ENCODE measurements around the gene DBR1. TPM values are rescaled to one million over a fixed set of nuclear protein-coding genes. Genes with fewer than 3 reads are reported as not detected.

The DBR1 gene
- polyA plus RNA-seq, 3 donors = 19.9 to 23.1 (median 21.4) TPM

Other genes with a start within 250 kb of the DBR1 start
- 1 to 10 TPM; 1.0 to 1.8 (median 1.5) TPM for gene CLDN18, start 164.8 kb downstream of the DBR1 start, polyA plus RNA-seq (ENCODE audit: insufficient read length in 3 of 3)
- gene DZIP1L, start 59.3 kb downstream of the DBR1 start, polyA plus RNA-seq (ENCODE audit: insufficient read length in 3 of 3) = 10 to 100 TPM; 14.5 to 25.7 (median 16.4) TPM
- gene A4GNT, start 42.5 kb downstream of the DBR1 start, polyA plus RNA-seq (ENCODE audit: insufficient read length in 3 of 3) = 1 to 10 TPM in 1 of 3 donors, under 1 TPM in 2; 0.85 to 3.3 (median 1.00) TPM
- gene ARMC8, start 12.4 kb upstream of the DBR1 start, polyA plus RNA-seq (ENCODE audit: insufficient read length in 3 of 3) = 10 to 100 TPM; 43.7 to 59.8 (median 52.7) TPM
- 1 to 10 TPM; 1.8 to 4.9 (median 2.4) TPM for gene NME9, start 154.9 kb upstream of the DBR1 start, polyA plus RNA-seq (ENCODE audit: insufficient read length in 3 of 3)
- gene MRAS, start 173.7 kb upstream of the DBR1 start, polyA plus RNA-seq (ENCODE audit: insufficient read length in 3 of 3) = 10 to 100 TPM; 23.4 to 30.7 (median 29.4) TPM

All from renal cortex interstitium (tissue), 3 donors.